OCI-LY7 (cell line): Measurements from ENCODE around the gene MFSD6L. TPM values are rescaled to one million over a fixed set of nuclear protein-coding genes. Genes with fewer than 3 reads are reported as not detected.

ENCODE experiments used
- BruUV-seq: library from RNA; stranded (reverse); fragments of 400-500 nt; replicated peaks from 2 replicates; lab custom pipeline; 2021; lab: Mats Ljungman, UMichigan
- CTCF ChIA-PET: fragments of 300-600 bp; sonication (Branson Sonifier 250); formaldehyde crosslinking; loops from one replicate; lab custom pipeline; 2022; ENCODE audit warnings: antibody characterized with exemption; ENCODE audit not compliant: unreplicated experiment; lab: Charles Lee
- POLR2A ChIA-PET: fragments of 300-600 bp; sonication (Branson Sonifier 250); formaldehyde crosslinking; loops from one replicate; lab custom pipeline; 2022; ENCODE audit warnings: antibody characterized with exemption; lab: Charles Lee
- DNase-seq: peaks from one replicate; pipeline ENCODE4 v3.0.0-alpha.2; 2015; ENCODE audit warnings: low spot score
- H2AFZ ChIP-seq: fragments of 200-600 bp; sonication (generic), shearing (Covaris generic); 2 replicates; pipeline ENCODE4 v1.6.1; 2014; ENCODE audit warnings: mild to moderate bottlenecking, antibody characterized with exemption, low read length, moderate library complexity
- H3K27ac ChIP-seq: fragments of 200-600 bp; sonication (generic); 2 replicates; pipeline ENCODE4 v1.5.1; 2014; ENCODE audit warnings: mixed run types, low read depth, mild to moderate bottlenecking, moderate library complexity, low read length, inconsistent platforms; ENCODE audit not compliant: poor library complexity, severe bottlenecking
- H3K36me3 ChIP-seq: fragments of 200-600 bp; sonication (generic); 2 replicates; pipeline ENCODE4 v1.6.1; 2014; ENCODE audit warnings: mild to moderate bottlenecking, antibody characterized with exemption, low read length, moderate library complexity, mixed read lengths; ENCODE audit not compliant: insufficient read depth
- H3K4me1 ChIP-seq: fragments of 200-600 bp; sonication (generic); 2 replicates; pipeline ENCODE4 v1.5.1; 2014; ENCODE audit warnings: mild to moderate bottlenecking, low read length; ENCODE audit not compliant: insufficient read depth, poor library complexity, severe bottlenecking
- H3K4me2 ChIP-seq: fragments of 200-600 bp; sonication (generic); 2 replicates; pipeline ENCODE4 v1.6.1; 2014; ENCODE audit warnings: mild to moderate bottlenecking, low read length
- H3K4me3 ChIP-seq: fragments of 200-600 bp; sonication (generic); 2 replicates; pipeline ENCODE4 v1.5.1; 2014; ENCODE audit warnings: mild to moderate bottlenecking, low read depth, low read length; ENCODE audit not compliant: poor library complexity, severe bottlenecking
- H3K79me2 ChIP-seq: fragments of 200-600 bp; sonication (generic); 2 replicates; pipeline ENCODE4 v1.6.1; 2016; ENCODE audit warnings: low read depth, mild to moderate bottlenecking, low read length, moderate library complexity, mixed read lengths; ENCODE audit not compliant: insufficient read depth
- H3K9me2 ChIP-seq: fragments of 200-600 bp; sonication (generic); 2 replicates; pipeline ENCODE4 v1.6.1; 2016; ENCODE audit warnings: mild to moderate bottlenecking, low read length, mixed read lengths; ENCODE audit not compliant: insufficient read depth
- H3K9me3 ChIP-seq: fragments of 200-600 bp; sonication (generic); 2 replicates; pipeline ENCODE4 v1.6.1; 2014; ENCODE audit warnings: mild to moderate bottlenecking, mixed run types, low read length, mixed read lengths
- H4K20me1 ChIP-seq: fragments of 200-600 bp; sonication (generic); 2 replicates; pipeline ENCODE4 v1.6.1; 2014; ENCODE audit warnings: mild to moderate bottlenecking, antibody characterized with exemption, low read length, moderate library complexity, mixed read lengths; ENCODE audit not compliant: insufficient read depth
- EZH2phosphoT487 ChIP-seq: fragments of 200-600 bp; sonication (generic); IDR thresholded peaks from 2 replicates; pipeline ENCODE4 v1.6.1; 2018; ENCODE audit warnings: low read depth, borderline replicate concordance, mild to moderate bottlenecking, mixed run types, antibody characterized with exemption, low read length, moderate library complexity, mixed read lengths
- intact Hi-C: fragments of 100-400 bp; cut with micrococcal nuclease; formaldehyde crosslinking; loops from one replicate; pipeline ENCODE4 v1.10.0; 2022; ENCODE audit not compliant: unreplicated experiment
- total RNA-seq, 2 experiments: library from RNA; depleted of rRNA in 1 of 2; stranded (reverse); fragments of >200 nt in 1 of 2; shearing (Covaris generic) in 1 of 2; gene quantifications; 2 replicates each; pipeline ENCODE4 v1.2.3, GENCODE V29; 2014 to 2022
- TF ChIP-seq, protein P1 (sequence below): fragments of 200-600 bp; sonication (generic); conservative IDR thresholded peaks from 2 replicates; pipeline ENCODE4 v1.5.1; 2014; ENCODE audit warnings: mild to moderate bottlenecking, antibody characterized with exemption, low read length, moderate library complexity, mixed read lengths

The MFSD6L gene
- total RNA-seq, 2 experiments from 2014 or later: not detected

DNA sequence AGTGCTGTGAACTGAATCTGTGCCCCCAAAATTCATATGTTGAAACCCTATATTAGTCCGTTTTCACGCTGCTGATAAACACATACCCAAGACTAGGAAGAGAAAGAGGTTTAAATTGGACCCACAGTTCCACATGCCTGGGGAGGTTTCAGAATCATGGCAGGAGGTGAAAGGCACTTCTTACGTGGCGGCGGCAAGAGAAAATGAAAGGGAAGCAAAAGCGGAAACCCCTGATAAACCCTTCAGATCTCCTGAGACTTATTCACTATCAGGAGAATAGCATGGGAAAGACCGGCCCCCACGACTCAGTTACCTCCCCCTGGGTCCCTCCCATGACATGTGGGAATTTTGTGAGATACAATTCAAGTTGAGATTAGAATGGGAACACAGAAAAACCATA is 37.2 kb downstream of the MFSD6L start:
- H3K27ac ChIP-seq: no peak overlapping the region
- H3K36me3 ChIP-seq: no peaks in the 10 kb centered on the region
- H3K9me2 ChIP-seq: no peaks in the 10 kb centered on the region
- H3K4me3 ChIP-seq: no peak overlapping the region
- no peaks in the 10 kb centered on the region for H4K20me1 ChIP-seq
- ChIA-PET POLR2A (interaction anchor here (0.6 kb wide), 1 partner anchor 1587 kb away, joined by 3 read pairs; no protein-coding TSS in a partner anchor), CTCF (no interaction called here)
- BruUV-seq: no TSS peak
- intact Hi-C loops: no loop called here
- TF ChIP-seq EZH2phosphoT487: no peak
- TF ChIP-seq, protein P1, sequence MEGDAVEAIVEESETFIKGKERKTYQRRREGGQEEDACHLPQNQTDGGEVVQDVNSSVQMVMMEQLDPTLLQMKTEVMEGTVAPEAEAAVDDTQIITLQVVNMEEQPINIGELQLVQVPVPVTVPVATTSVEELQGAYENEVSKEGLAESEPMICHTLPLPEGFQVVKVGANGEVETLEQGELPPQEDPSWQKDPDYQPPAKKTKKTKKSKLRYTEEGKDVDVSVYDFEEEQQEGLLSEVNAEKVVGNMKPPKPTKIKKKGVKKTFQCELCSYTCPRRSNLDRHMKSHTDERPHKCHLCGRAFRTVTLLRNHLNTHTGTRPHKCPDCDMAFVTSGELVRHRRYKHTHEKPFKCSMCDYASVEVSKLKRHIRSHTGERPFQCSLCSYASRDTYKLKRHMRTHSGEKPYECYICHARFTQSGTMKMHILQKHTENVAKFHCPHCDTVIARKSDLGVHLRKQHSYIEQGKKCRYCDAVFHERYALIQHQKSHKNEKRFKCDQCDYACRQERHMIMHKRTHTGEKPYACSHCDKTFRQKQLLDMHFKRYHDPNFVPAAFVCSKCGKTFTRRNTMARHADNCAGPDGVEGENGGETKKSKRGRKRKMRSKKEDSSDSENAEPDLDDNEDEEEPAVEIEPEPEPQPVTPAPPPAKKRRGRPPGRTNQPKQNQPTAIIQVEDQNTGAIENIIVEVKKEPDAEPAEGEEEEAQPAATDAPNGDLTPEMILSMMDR: no peak
- H3K9me3 ChIP-seq: no peaks in the 10 kb centered on the region
- no peaks in the 10 kb centered on the region for H3K79me2 ChIP-seq
- DNase-seq: no peak
- no peaks in the 10 kb centered on the region for H3K4me1 ChIP-seq
- no peak overlapping the region for H2AFZ ChIP-seq
- no peak overlapping the region for H3K4me2 ChIP-seq

- Histone ChIP-seq H3K4me3 (no peak within 1 kb of the TSS), H4K20me1 (no peaks in the 10 kb centered on the region), H3K36me3 (no peaks in the 10 kb centered on the region), H3K27ac (no peak within 1 kb of the TSS), H3K79me2 (no peaks in the 10 kb centered on the region), H3K9me2 (no peaks in the 10 kb centered on the region), H3K4me1 (no peaks in the 10 kb centered on the region), H2AFZ (no peak within 1 kb of the TSS), H3K4me2 (no peak within 1 kb of the TSS), H3K9me3 (no peaks in the 10 kb centered on the region)
- ChIA-PET CTCF (no interaction called here), POLR2A (no interaction called here)
- no peak for DNase-seq
- TF ChIP-seq, protein P1: no peak
- TF ChIP-seq EZH2phosphoT487: no peak
- intact Hi-C loops: loop anchor here (10.0 kb wide), 1 partner anchor 237 kb away; no protein-coding TSS in a partner anchor
- no TSS peak for BruUV-seq
These were observed 41.0 kb downstream of the MFSD6L start, which contains the start of gene SPDYE4 for GRCh38 chr17:8758137-8758596. Gene SPDYE4 (minus strand): TSS chr17:8758546. CDS start chr17:8758382, 164 bp downstream.

GRCh38 chr17:8757189-8757588 is 42.0 kb downstream of the MFSD6L start:
- CTCF ChIA-PET: interaction anchor here (0.6 kb wide), 1 partner anchor 1470 kb away, joined by 3 read pairs; no protein-coding TSS in a partner anchor
- POLR2A ChIA-PET: interaction anchor here (0.6 to 0.7 kb wide), 2 partner anchors 11 to 152 kb away, joined by 4 to 8 read pairs; no protein-coding TSS in a partner anchor
- no peak for DNase-seq
- Histone ChIP-seq H3K9me3 (no peaks in the 10 kb centered on the region), H3K27ac (no peak overlapping the region), H2AFZ (no peak overlapping the region), H4K20me1 (no peaks in the 10 kb centered on the region), H3K9me2 (no peaks in the 10 kb centered on the region), H3K4me3 (no peak overlapping the region), H3K79me2 (no peaks in the 10 kb centered on the region), H3K36me3 (no peaks in the 10 kb centered on the region), H3K4me1 (no peaks in the 10 kb centered on the region), H3K4me2 (no peak overlapping the region)
- TF ChIP-seq, protein P1: no peak
- TF ChIP-seq EZH2phosphoT487: no peak
- no TSS peak for BruUV-seq
- intact Hi-C loops: loop anchor here (10.0 kb wide), 1 partner anchor 238 kb away; no protein-coding TSS in a partner anchor
